NCI-H1436 treated with DMSO at 0.1 percent for 48 hours (cell line): ENCODE data around the gene PRR23A.

Source experiments
- DNase-seq: peaks from one replicate; lab custom pipeline; 2025; lab: John Stamatoyannopoulos, UW

The PRR23A gene

DNA sequence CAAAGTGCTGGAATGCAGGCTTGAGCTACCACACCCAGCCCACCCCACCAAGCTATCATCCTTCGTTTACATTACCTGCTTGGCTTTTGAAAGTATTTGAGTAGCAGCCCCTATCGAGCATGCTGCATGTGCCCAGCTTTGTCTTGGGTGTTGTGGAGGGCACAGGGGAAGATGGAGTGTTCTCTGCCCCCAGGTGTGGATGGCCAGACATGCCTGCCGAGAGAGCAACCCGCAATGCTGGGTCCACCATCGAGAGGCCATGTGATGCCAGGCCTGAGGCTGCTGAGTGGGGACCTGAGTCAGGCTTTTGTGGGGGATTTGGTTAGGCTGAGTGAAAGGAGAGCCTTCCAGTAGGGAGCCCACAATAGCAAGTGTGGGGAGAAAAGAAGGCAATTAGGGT is 33.1 kb downstream of the PRR23A start:
- DNase-seq: no peak

DNA sequence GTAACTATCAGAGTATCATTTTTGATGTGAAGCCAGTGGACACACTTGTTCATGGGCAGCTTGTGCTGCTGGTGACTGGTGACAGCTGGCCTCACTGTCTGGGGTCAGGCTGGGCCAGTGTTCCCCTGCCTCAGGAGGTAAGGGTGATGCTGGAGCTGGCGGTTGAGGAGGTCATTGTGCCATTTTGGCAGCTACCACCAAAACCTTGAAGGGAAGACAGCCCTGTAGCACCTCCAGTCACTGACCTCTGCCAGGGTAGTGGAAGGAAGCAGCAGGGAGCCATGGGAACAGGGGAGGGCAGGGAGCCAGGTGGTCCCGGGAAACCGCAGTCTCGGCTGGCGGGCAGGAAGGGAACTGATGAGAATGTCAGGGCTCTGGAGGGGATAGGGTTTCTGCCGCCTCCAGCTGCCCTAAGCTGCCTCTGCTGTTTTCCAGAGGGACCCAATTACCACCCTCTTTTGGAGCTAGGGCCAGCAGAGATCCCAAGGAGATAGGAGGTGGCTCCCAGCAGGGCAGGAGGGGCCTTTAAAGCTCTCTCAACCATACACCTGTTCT is 34.2 kb downstream of the PRR23A start:
- DNase-seq: no peak

DNA sequence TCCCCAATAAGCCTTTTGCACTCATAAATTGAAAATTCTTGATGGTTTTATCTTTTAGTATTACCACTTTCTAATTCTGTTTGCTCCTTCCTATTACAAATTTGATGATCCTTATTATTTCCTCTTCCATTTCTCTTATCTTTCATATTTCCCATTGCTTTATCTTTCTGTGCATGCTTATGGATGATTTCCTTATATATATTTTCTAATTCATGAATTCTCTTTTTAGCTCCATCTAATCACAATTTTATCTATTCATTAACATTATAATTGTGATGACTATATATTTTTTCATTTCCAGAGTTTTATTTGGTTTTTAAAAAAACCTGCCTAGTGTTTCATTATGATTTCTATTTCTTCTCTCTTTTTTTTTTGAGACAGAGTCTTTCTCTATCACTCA is 41.1 kb downstream of the PRR23A start:
- no peak for DNase-seq

DNA sequence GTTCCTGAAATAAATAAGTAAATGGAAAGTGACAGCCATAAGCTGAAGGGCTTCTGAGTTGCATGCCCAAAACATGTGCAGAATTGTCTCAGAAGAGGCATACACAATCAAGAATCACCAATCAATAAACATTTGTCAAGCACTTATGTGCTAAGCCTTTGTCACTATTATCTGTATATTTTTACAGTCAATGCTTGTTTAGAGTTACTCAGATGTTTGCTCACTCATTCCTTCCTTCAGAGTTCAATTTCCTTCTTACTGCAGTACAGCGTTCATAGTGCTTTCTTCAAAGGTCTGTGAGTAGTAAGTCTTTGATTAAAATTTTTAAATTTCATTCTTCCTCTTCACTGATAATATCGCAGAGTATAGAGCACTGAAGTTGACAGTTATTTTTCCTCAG is 41.8 kb downstream of the PRR23A start:
- DNase-seq: no peak

DNA sequence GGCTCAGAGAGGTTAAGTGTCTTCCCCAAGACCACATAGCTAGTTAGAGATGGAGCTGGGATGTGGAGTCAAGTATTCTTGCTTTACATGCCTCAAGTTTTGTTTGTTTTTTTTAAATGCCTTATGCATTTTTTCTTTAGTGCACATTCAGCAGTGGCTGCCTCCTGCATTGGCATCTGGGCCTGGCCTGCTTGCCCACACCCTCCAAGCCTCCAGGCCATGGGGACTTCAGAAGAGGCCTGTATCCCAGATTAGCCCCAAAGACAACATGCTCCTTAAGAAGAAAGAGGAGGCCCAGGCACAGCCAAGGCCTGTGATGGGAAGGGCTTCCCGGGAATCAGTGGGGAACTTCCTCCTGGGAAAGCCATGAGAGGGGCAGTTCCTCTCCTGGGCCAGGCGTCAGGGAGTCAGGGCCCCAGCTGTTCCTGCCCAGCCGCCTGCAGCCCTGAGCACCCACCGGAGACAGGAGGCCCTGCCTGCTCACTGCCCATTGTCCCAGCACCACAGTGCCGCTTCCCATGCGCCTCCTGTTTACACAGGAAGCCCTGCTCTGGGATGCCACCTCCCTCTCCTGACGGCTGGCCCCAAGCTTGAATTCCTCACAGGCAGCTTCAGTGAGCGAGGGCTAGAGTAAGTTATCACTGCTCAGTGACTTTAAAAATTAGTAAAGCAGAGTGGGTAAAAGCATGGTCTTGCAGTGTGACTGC is 43.1 kb downstream of the PRR23A start:
- no peak for DNase-seq

DNA sequence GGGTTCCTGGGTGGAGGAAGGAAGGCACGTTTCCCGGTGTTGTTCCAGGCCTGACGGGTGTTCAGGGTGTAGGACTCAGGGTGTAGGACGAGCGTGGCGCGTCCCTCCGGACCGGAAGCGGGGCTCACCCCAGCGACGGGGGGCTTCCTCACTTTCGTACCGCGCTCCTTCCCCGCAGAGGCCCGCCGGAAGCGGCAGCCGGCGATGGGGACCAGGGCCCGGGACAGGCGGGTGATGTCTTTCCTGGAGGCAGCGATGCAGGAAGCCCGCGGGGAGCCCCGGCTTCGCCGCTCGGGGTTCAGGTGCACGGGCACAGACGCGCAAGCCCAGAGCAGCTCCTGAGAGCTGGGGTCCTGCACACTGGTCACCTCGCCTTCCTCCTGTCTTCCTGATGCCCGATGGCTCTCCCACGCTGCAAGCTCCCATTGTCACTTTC is 45.6 kb downstream of the PRR23A start:
- no peak for DNase-seq
